GM13977 (cell line): ENCODE measurements around the gene OTX1.
A peak's percentile ranks its signal among the peaks of the same experiment; 100 is the strongest.

Experiments
- DNase-seq: peaks from one replicate; pipeline ENCODE4 v3.0.0; 2012; ENCODE audit warnings: low spot score
- CTCF ChIP-seq: IDR thresholded peaks from 2 replicates; pipeline ENCODE4 v1.5.1; 2012; ENCODE audit warnings: mild to moderate bottlenecking, control low read depth; ENCODE audit not compliant: insufficient read depth; ENCODE audit errors: extremely low read depth, missing control alignments
- in situ Hi-C: fragments of 300-500 bp; cut with MboI; formaldehyde crosslinking; loops from one replicate; pipeline ENCODE4 v1.12.0; 2022; ENCODE audit warnings: low sequenced_read_pairs, low pct_unique_long_range_greater_than_20kb, mixed read lengths, inconsistent platforms; ENCODE audit not compliant: unreplicated experiment

The OTX1 gene

GRCh38 chr2:63056107-63057050 lies 5.7 kb downstream of the OTX1 start:
- no peak for TF ChIP-seq CTCF
- in situ Hi-C loops: no loop called here

GRCh38 chr2:63057249-63058143 lies 6.9 kb downstream of the OTX1 start:
- DNase-seq: no peak
- no peak for TF ChIP-seq CTCF
- in situ Hi-C loops: no loop called here

More at GRCh38 chr2:63056107-63057050, 5.7 kb downstream of the OTX1 start:
- peak; percentile 68 for DNase-seq

- no peak for TF ChIP-seq CTCF
- DNase-seq: peak; percentile 36
- in situ Hi-C loops: no loop called here
These were observed 7.7 kb downstream of the OTX1 start for GRCh38 chr2:63058144-63058920.

GRCh38 chr2:63058921-63059792 lies 8.5 kb downstream of the OTX1 start:
- no peak for TF ChIP-seq CTCF
- in situ Hi-C loops: no loop called here
- DNase-seq: peak; percentile 44

GRCh38 chr2:63059793-63060471 lies 9.3 kb downstream of the OTX1 start:
- DNase-seq: peak; percentile 28
- in situ Hi-C loops: no loop called here
- TF ChIP-seq CTCF: no peak
